ENCODE measurements around the gene ST3GAL3. TPM values are rescaled to one million over a fixed set of nuclear protein-coding genes. Genes with fewer than 3 reads are reported as not detected.

ST3GAL3 gene
- total RNA-seq, 4 donors from 2014 or later: 30.2 to 41.4 (median 33.2) TPM

GRCh38 chr1:43769350-43769908 is 62.1 kb downstream of the ST3GAL3 start:
- Histone ChIP-seq H3K4me1 (peaks cover 0 to 27% (median 0%) of the 10 kb centered on the region in 3 donors), H3K4me3 (no peak overlapping the region), H3K36me3 (peaks cover 0 to 12% of the 10 kb centered on the region in 2 donors), H3K9me3 (no peaks in the 10 kb centered on the region), H3K27ac (no peak overlapping the region), H3K27me3 (no peaks in the 10 kb centered on the region)
- 78 to 95% methylated on average over 4 of the region's 4 CpGs for WGBS, 2 donors (ENCODE audit: low coverage in 1 of 2)
- ATAC-seq: no peak
- TF ChIP-seq POLR2A (IDR thresholded peaks at IDR 0.05) (no peak), CTCF (IDR thresholded peaks at IDR 0.05) (no peak), POLR2AphosphoS5 (IDR thresholded peaks at IDR 0.05) (no peak)

GRCh38 chr1:43770111-43770510 is 62.8 kb downstream of the ST3GAL3 start:
- no peak for ATAC-seq
- H3K27me3 ChIP-seq: no peaks in the 10 kb centered on the region
- TF ChIP-seq POLR2A (IDR thresholded peaks at IDR 0.05): no peak
- TF ChIP-seq EP300 (IDR thresholded peaks at IDR 0.05): no peak
- TF ChIP-seq CTCF (IDR thresholded peaks at IDR 0.05): no peak
- TF ChIP-seq POLR2AphosphoS5 (IDR thresholded peaks at IDR 0.05): no peak
- H3K9me3 ChIP-seq: no peaks in the 10 kb centered on the region
- H3K4me3 ChIP-seq: no peak overlapping the region
- peaks cover 0 to 27% (median 0%) of the 10 kb centered on the region in 3 donors for H3K4me1 ChIP-seq
- 100% methylated on average over 2 of the region's 2 CpGs for WGBS, 2 donors (ENCODE audit: low coverage in 1 of 2)
- peaks cover 0 to 17% of the 10 kb centered on the region in 2 donors for H3K36me3 ChIP-seq
- H3K27ac ChIP-seq: no peak overlapping the region

DNA sequence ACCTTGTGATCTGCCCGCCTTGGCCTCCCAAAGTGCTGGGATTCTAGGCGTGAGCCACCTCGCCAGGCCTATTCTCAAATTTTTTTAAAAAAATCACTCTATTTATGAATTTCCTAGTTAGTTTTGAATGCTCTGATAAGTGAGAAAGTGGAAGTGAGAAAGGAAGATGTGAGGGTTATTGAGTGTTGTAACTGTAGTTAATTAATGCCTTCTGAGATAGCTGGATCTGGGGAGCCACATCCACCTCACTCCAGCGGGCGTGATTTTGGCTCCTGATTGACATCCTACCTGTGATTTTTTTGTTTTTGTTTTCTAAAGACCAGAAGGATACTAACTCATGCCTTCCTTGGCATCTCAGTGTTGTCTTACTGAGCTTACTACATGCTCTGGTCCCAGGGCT is 65.6 kb downstream of the ST3GAL3 start:
- Histone ChIP-seq H3K4me3 (no peak overlapping the region), H3K9me3 (no peaks in the 10 kb centered on the region), H3K27ac (no peak overlapping the region), H3K36me3 (peaks cover 0 to 20% of the 10 kb centered on the region in 2 donors), H3K27me3 (no peaks in the 10 kb centered on the region), H3K4me1 (peaks cover 0 to 11% (median 0%) of the 10 kb centered on the region in 3 donors)
- no peak for TF ChIP-seq CTCF (IDR thresholded peaks at IDR 0.05)
- no peak for TF ChIP-seq POLR2AphosphoS5 (IDR thresholded peaks at IDR 0.05)
- no peak for TF ChIP-seq EP300 (IDR thresholded peaks at IDR 0.05)
- no peak for TF ChIP-seq POLR2A (IDR thresholded peaks at IDR 0.05)
- ATAC-seq: no peak
- WGBS, 2 donors (ENCODE audit: low coverage in 1 of 2): 80 to 97% methylated on average over 1 to 5 of the region's 5 CpGs

GRCh38 chr1:43773821-43774220 is 66.5 kb downstream of the ST3GAL3 start:
- Histone ChIP-seq H3K4me1 (peaks cover 0 to 5% (median 0%) of the 10 kb centered on the region in 3 donors), H3K27ac (no peak overlapping the region), H3K36me3 (peaks cover 0 to 20% of the 10 kb centered on the region in 2 donors), H3K4me3 (no peak overlapping the region), H3K27me3 (no peaks in the 10 kb centered on the region), H3K9me3 (no peaks in the 10 kb centered on the region)
- ATAC-seq: no peak
- TF ChIP-seq POLR2AphosphoS5 (IDR thresholded peaks at IDR 0.05) (no peak), EP300 (IDR thresholded peaks at IDR 0.05) (no peak), POLR2A (IDR thresholded peaks at IDR 0.05) (no peak), CTCF (IDR thresholded peaks at IDR 0.05) (no peak)

- Histone ChIP-seq H3K9me3 (no peaks in the 10 kb centered on the region), H3K36me3 (peaks cover 0 to 20% of the 10 kb centered on the region in 2 donors), H3K4me1 (peaks cover 0 to 5% (median 0%) of the 10 kb centered on the region in 3 donors), H3K27me3 (no peaks in the 10 kb centered on the region), H3K4me3 (no peak overlapping the region), H3K27ac (no peak overlapping the region)
- WGBS, 2 donors (ENCODE audit: low coverage in 1 of 2): 73 to 74% methylated on average over 2 of the region's 2 CpGs
- TF ChIP-seq EP300 (IDR thresholded peaks at IDR 0.05): no peak
- TF ChIP-seq POLR2AphosphoS5 (IDR thresholded peaks at IDR 0.05): no peak
- no peak for TF ChIP-seq CTCF (IDR thresholded peaks at IDR 0.05)
- no peak for TF ChIP-seq POLR2A (IDR thresholded peaks at IDR 0.05)
- ATAC-seq: no peak
Observed at GRCh38 chr1:43774359-43774758, 67.0 kb downstream of the ST3GAL3 start.
